OCI-LY7 (cell line): ENCODE results near the gene CBY3. TPM values are rescaled to one million over a fixed set of nuclear protein-coding genes. Genes with fewer than 3 reads are reported as not detected.
"Not testable (repeated sequence)": the region's sequence is repeated elsewhere in the genome, so short reads cannot be mapped to it uniquely, and the experiment has no call there.

Source experiments
- BruUV-seq: library from RNA; stranded (reverse); fragments of 400-500 nt; replicated peaks from 2 replicates; lab custom pipeline; 2021; lab: Mats Ljungman, UMichigan
- CTCF ChIA-PET: fragments of 300-600 bp; sonication (Branson Sonifier 250); formaldehyde crosslinking; loops from one replicate; lab custom pipeline; 2022; ENCODE audit warnings: antibody characterized with exemption; ENCODE audit not compliant: unreplicated experiment; lab: Charles Lee
- POLR2A ChIA-PET: fragments of 300-600 bp; sonication (Branson Sonifier 250); formaldehyde crosslinking; loops from one replicate; lab custom pipeline; 2022; ENCODE audit warnings: antibody characterized with exemption; lab: Charles Lee
- DNase-seq: peaks from one replicate; pipeline ENCODE4 v3.0.0-alpha.2; 2015; ENCODE audit warnings: low spot score
- H2AFZ ChIP-seq: fragments of 200-600 bp; sonication (generic), shearing (Covaris generic); 2 replicates; pipeline ENCODE4 v1.6.1; 2014; ENCODE audit warnings: mild to moderate bottlenecking, antibody characterized with exemption, low read length, moderate library complexity
- H3K27ac ChIP-seq: fragments of 200-600 bp; sonication (generic); 2 replicates; pipeline ENCODE4 v1.5.1; 2014; ENCODE audit warnings: mixed run types, low read depth, mild to moderate bottlenecking, moderate library complexity, low read length, inconsistent platforms; ENCODE audit not compliant: poor library complexity, severe bottlenecking
- H3K36me3 ChIP-seq: fragments of 200-600 bp; sonication (generic); 2 replicates; pipeline ENCODE4 v1.6.1; 2014; ENCODE audit warnings: mild to moderate bottlenecking, antibody characterized with exemption, low read length, moderate library complexity, mixed read lengths; ENCODE audit not compliant: insufficient read depth
- H3K4me1 ChIP-seq: fragments of 200-600 bp; sonication (generic); 2 replicates; pipeline ENCODE4 v1.5.1; 2014; ENCODE audit warnings: mild to moderate bottlenecking, low read length; ENCODE audit not compliant: insufficient read depth, poor library complexity, severe bottlenecking
- H3K4me2 ChIP-seq: fragments of 200-600 bp; sonication (generic); 2 replicates; pipeline ENCODE4 v1.6.1; 2014; ENCODE audit warnings: mild to moderate bottlenecking, low read length
- H3K4me3 ChIP-seq: fragments of 200-600 bp; sonication (generic); 2 replicates; pipeline ENCODE4 v1.5.1; 2014; ENCODE audit warnings: mild to moderate bottlenecking, low read depth, low read length; ENCODE audit not compliant: poor library complexity, severe bottlenecking
- H3K79me2 ChIP-seq: fragments of 200-600 bp; sonication (generic); 2 replicates; pipeline ENCODE4 v1.6.1; 2016; ENCODE audit warnings: low read depth, mild to moderate bottlenecking, low read length, moderate library complexity, mixed read lengths; ENCODE audit not compliant: insufficient read depth
- H3K9me2 ChIP-seq: fragments of 200-600 bp; sonication (generic); 2 replicates; pipeline ENCODE4 v1.6.1; 2016; ENCODE audit warnings: mild to moderate bottlenecking, low read length, mixed read lengths; ENCODE audit not compliant: insufficient read depth
- H3K9me3 ChIP-seq: fragments of 200-600 bp; sonication (generic); 2 replicates; pipeline ENCODE4 v1.6.1; 2014; ENCODE audit warnings: mild to moderate bottlenecking, mixed run types, low read length, mixed read lengths
- H4K20me1 ChIP-seq: fragments of 200-600 bp; sonication (generic); 2 replicates; pipeline ENCODE4 v1.6.1; 2014; ENCODE audit warnings: mild to moderate bottlenecking, antibody characterized with exemption, low read length, moderate library complexity, mixed read lengths; ENCODE audit not compliant: insufficient read depth
- CTCF ChIP-seq: fragments of 200-600 bp; sonication (generic); conservative IDR thresholded peaks from 2 replicates; pipeline ENCODE4 v1.5.1; 2014; ENCODE audit warnings: mild to moderate bottlenecking, antibody characterized with exemption, low read length, moderate library complexity, mixed read lengths
- EZH2phosphoT487 ChIP-seq: fragments of 200-600 bp; sonication (generic); IDR thresholded peaks from 2 replicates; pipeline ENCODE4 v1.6.1; 2018; ENCODE audit warnings: low read depth, borderline replicate concordance, mild to moderate bottlenecking, mixed run types, antibody characterized with exemption, low read length, moderate library complexity, mixed read lengths
- intact Hi-C: fragments of 100-400 bp; cut with micrococcal nuclease; formaldehyde crosslinking; loops from one replicate; pipeline ENCODE4 v1.10.0; 2022; ENCODE audit not compliant: unreplicated experiment
- total RNA-seq, 2 experiments: library from RNA; depleted of rRNA in 1 of 2; stranded (reverse); fragments of >200 nt in 1 of 2; shearing (Covaris generic) in 1 of 2; gene quantifications; 2 replicates each; pipeline ENCODE4 v1.2.3, GENCODE V29; 2014 to 2022

CBY3 gene
- total RNA-seq, 2 experiments from 2014 or later, result not detected

DNA sequence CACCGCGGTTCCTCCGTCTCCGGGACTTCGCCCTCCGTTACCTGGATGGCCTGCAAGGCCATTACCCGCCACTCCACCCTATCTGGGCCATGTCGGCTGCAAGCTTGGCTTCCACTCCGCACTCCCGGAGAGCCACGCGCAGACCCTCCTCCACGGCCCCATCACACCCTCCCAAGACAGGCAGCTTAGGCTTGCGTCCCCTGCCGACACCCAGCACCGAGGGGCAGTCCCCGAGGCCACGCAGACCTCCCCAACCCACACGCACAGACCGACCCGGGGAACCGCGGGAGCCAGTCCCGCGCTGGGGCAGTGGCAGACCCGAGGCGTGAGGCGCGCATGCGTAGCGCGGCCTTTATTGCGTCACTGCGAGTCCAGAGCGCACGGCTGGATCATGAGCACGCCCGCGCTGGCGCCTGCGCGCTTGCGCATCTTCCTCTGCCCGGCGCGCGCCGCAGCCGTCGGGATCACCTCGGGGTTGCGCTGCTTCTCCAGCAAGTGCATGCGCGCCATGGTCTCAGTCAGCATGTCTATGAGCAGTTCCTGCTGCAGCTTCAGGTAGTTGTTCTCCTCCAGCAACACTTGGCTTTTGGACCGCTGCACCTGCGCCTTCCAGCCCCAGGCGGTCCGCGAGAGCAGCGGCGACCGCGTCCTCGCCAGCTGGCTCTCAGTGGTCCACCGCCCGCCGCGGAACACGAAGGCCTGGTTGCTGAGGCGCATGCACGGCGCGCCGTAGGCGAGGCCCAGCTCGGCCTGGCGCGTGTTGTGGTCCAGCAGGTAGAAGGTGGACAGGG, 2.4 kb downstream of the CBY3 start:
- BruUV-seq, result no TSS peak
- Histone ChIP-seq H4K20me1 (no peaks in the 10 kb centered on the region), H3K9me3 (no peaks in the 10 kb centered on the region), H3K36me3 (peaks cover 8% of the 10 kb centered on the region), H2AFZ (peak overlapping the region; percentile 77), H3K4me2 (peak overlapping the region; percentile 73), H3K9me2 (no peaks in the 10 kb centered on the region), H3K4me1 (peaks cover 30% of the 10 kb centered on the region), H3K79me2 (peaks cover 20% of the 10 kb centered on the region; the same call in 1 of the 2 replicates), H3K4me3 (peak overlapping the region; percentile 90), H3K27ac (peak overlapping the region; percentile 61)
- intact Hi-C loops, result loop anchor here (1.0 kb wide), 2 partner anchors 20 to 54 kb away; partner anchors contain the start of genes CANX and MAML1
- CTCF ChIA-PET, result no interaction called here
- POLR2A ChIA-PET, result interaction anchor here (0.6 to 2.6 kb wide), 7 partner anchors 9 to 55 kb away, joined by 3 to 9 read pairs (median 3); partner anchors contain the start of gene HNRNPH1
- TF ChIP-seq CTCF (no peak), EZH2phosphoT487 (no peak)
- peak; percentile 97 for DNase-seq

DNA sequence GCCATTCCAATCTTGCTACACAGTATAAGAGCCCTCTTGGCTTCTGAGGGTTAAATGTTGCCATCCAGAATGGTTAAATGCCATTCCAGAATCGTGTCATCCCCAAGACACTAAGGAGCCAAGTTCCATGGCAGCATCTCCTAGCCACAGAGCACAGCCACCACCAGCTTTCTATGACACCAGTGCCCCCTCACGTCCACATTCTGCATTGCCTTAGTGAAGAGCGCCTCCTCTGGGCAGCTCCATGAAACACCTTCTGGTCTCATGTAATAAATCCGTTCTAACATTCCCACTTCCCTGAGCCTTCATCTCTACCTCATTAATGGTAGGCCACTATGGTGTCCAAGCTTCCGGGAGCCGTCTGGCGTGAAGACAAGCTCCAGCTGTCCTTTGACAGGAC, 12.4 kb downstream of the CBY3 start:
- ChIA-PET POLR2A (interaction anchor here (0.9 kb wide), 1 partner anchor 8 kb away, joined by 3 read pairs; no protein-coding TSS in a partner anchor), CTCF (no interaction called here)
- Histone ChIP-seq H3K4me1 (no peaks in the 10 kb centered on the region), H3K9me2 (no peaks in the 10 kb centered on the region), H3K4me2 (no peak overlapping the region), H2AFZ (no peak overlapping the region), H3K9me3 (no peaks in the 10 kb centered on the region), H3K27ac (no peak overlapping the region), H3K36me3 (no peaks in the 10 kb centered on the region; the same call in 1 of the 2 replicates), H4K20me1 (no peaks in the 10 kb centered on the region), H3K79me2 (no peaks in the 10 kb centered on the region), H3K4me3 (no peak overlapping the region)
- intact Hi-C loops, result no loop called here
- no TSS peak for BruUV-seq
- peak; percentile 59 for DNase-seq
- TF ChIP-seq CTCF, result peak; percentile 96
- no peak for TF ChIP-seq EZH2phosphoT487

GRCh38 chr5:179661647-179662046, 19.2 kb downstream of the CBY3 start:
- DNase-seq, BruUV-seq, H3K27ac ChIP-seq, H3K4me1 ChIP-seq, H4K20me1 ChIP-seq, H3K4me2 ChIP-seq, H3K4me3 ChIP-seq, CTCF ChIA-PET, H3K9me3 ChIP-seq, H3K79me2 ChIP-seq, POLR2A ChIA-PET, intact Hi-C loops, H2AFZ ChIP-seq, H3K36me3 ChIP-seq, H3K9me2 ChIP-seq: not testable (repeated sequence)

- H3K36me3 ChIP-seq, H4K20me1 ChIP-seq, H3K9me3 ChIP-seq, H3K4me1 ChIP-seq, H3K9me2 ChIP-seq, CTCF ChIA-PET, POLR2A ChIA-PET, H3K79me2 ChIP-seq, intact Hi-C loops, H3K27ac ChIP-seq: not testable (repeated sequence)
- H3K4me2 ChIP-seq, result peak overlapping the region; percentile 47
- BruUV-seq, result TSS peak; percentile 90
- peak overlapping the region; percentile 56 for H3K4me3 ChIP-seq
- peak; percentile 24 for DNase-seq
- H2AFZ ChIP-seq, result peak overlapping the region; percentile 75; the same call in 1 of the 2 replicates
Observed at GRCh38 chr5:179658179-179658856, 22.5 kb downstream of the CBY3 start.
